RWPE2 (cell line): Measurements from ENCODE around the gene ZBTB45.

Experiments used
- ATAC-seq: fragments of 200-7000 bp; cut with Tn5 transposase; 3 replicates; pipeline ENCODE4 v1.9.1; 2021; ENCODE audit warnings: low read depth
- DNase-seq: peaks from one replicate; pipeline ENCODE4 v3.0.0-alpha.2; 2020; ENCODE audit warnings: low spot score
- H3K27ac ChIP-seq: fragments of 450-650 bp; 2 replicates; pipeline ENCODE4 v1.5.1; 2017; ENCODE audit warnings: mild to moderate bottlenecking; ENCODE audit not compliant: poor library complexity, severe bottlenecking
- H3K27me3 ChIP-seq: fragments of 250-450 bp; sonication (Bioruptor Pico); 2 replicates; pipeline ENCODE4 v1.5.1; 2021; ENCODE audit warnings: mild to moderate bottlenecking, moderate library complexity; ENCODE audit not compliant: insufficient read depth, poor library complexity, severe bottlenecking
- H3K36me3 ChIP-seq: fragments of 250-450 bp; sonication (Bioruptor Pico); 2 replicates; pipeline ENCODE4 v1.5.1; 2020; ENCODE audit warnings: low read depth, mild to moderate bottlenecking, moderate library complexity
- H3K4me1 ChIP-seq: fragments of 250-450 bp; sonication (Bioruptor Pico); 2 replicates; pipeline ENCODE4 v1.5.1; 2021; ENCODE audit warnings: mild to moderate bottlenecking, moderate library complexity; ENCODE audit not compliant: insufficient read depth, poor library complexity, severe bottlenecking
- H3K4me3 ChIP-seq: fragments of 250-450 bp; sonication (Bioruptor Pico); 2 replicates; pipeline ENCODE4 v1.5.1; 2021; ENCODE audit warnings: mild to moderate bottlenecking, moderate library complexity; ENCODE audit not compliant: severe bottlenecking
- H3K9me3 ChIP-seq: fragments of 250-450 bp; sonication (Bioruptor Pico); 2 replicates; pipeline ENCODE4 v1.5.1; 2021; ENCODE audit warnings: mild to moderate bottlenecking, moderate library complexity; ENCODE audit not compliant: severe bottlenecking
- TF ChIP-seq, protein P1 (sequence below): fragments of 450-650 bp; IDR thresholded peaks from one replicate; pipeline ENCODE4 v1.5.1; 2017; ENCODE audit warnings: mild to moderate bottlenecking, moderate library complexity; ENCODE audit not compliant: poor library complexity, severe bottlenecking

Gene ZBTB45

GRCh38 chr19:58468216-58468839, 51.3 kb downstream of the ZBTB45 start:
- DNase-seq = no peak
- TF ChIP-seq, protein P1, sequence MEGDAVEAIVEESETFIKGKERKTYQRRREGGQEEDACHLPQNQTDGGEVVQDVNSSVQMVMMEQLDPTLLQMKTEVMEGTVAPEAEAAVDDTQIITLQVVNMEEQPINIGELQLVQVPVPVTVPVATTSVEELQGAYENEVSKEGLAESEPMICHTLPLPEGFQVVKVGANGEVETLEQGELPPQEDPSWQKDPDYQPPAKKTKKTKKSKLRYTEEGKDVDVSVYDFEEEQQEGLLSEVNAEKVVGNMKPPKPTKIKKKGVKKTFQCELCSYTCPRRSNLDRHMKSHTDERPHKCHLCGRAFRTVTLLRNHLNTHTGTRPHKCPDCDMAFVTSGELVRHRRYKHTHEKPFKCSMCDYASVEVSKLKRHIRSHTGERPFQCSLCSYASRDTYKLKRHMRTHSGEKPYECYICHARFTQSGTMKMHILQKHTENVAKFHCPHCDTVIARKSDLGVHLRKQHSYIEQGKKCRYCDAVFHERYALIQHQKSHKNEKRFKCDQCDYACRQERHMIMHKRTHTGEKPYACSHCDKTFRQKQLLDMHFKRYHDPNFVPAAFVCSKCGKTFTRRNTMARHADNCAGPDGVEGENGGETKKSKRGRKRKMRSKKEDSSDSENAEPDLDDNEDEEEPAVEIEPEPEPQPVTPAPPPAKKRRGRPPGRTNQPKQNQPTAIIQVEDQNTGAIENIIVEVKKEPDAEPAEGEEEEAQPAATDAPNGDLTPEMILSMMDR = no peak
- peak overlapping the region; percentile 14 for H3K4me3 ChIP-seq
- H3K27ac ChIP-seq = peak overlapping the region; percentile 39
- ATAC-seq = no peak
- no peaks in the 10 kb centered on the region for H3K4me1 ChIP-seq
- no peaks in the 10 kb centered on the region for H3K27me3 ChIP-seq
- H3K9me3 ChIP-seq = no peaks in the 10 kb centered on the region
- H3K36me3 ChIP-seq = peaks cover 18% of the 10 kb centered on the region

- no peaks in the 10 kb centered on the region for H3K27me3 ChIP-seq
- peak; percentile 97 for DNase-seq
- no peaks in the 10 kb centered on the region for H3K4me1 ChIP-seq
- peak; percentile 92 for ATAC-seq
- H3K4me3 ChIP-seq = peak within 1 kb of the TSS; percentile 84
- H3K9me3 ChIP-seq = no peaks in the 10 kb centered on the region
- H3K36me3 ChIP-seq = peaks cover 14% of the 10 kb centered on the region
- peak within 1 kb of the TSS; percentile 39 for H3K27ac ChIP-seq
- TF ChIP-seq, protein P1 = peak; percentile 16
These were observed 52.6 kb downstream of the ZBTB45 start, which contains the start of gene ZNF324 for GRCh38 chr19:58466760-58467589. Gene ZNF324 (plus strand): TSS chr19:58467080. CDS start chr19:58469186, 2,106 bp downstream.

DNA sequence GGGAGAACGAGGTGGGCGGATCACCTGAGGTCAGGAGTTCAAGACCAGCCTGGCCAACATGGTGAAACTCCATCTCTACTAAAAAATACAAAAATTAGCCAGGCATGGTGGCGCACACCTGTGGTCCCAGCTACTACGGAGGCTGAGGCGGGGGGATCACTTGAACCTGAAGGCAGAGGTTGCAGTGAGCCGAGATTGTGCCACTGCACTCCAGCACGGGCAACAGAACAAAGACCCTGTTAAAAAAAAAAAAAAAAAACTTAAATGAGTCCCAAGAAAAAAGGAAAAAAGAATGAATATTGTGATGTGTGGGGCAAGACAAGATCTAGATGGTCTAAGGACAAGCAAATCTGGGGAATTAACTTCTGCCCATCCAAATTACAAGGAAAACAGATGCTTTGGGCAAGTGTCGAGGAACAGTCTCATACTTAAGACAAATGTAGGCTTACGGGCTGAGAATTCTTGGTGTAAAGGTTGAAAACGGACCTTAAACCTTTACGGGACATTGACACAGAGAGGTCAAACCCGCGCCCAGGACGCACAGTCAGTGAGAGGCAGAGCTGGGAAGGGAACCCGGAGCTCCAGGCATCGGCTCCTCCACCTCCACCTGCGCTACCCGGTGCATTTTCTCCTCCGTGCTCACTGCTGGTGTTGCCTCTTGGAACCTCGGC, 53.4 kb downstream of the ZBTB45 start:
- H3K9me3 ChIP-seq = no peaks in the 10 kb centered on the region
- no peaks in the 10 kb centered on the region for H3K27me3 ChIP-seq
- H3K4me3 ChIP-seq = peak overlapping the region; percentile 84
- no peaks in the 10 kb centered on the region for H3K4me1 ChIP-seq
- TF ChIP-seq, protein P1 = no peak
- ATAC-seq = peak; percentile 39
- H3K27ac ChIP-seq = no peak overlapping the region
- peaks cover 11% of the 10 kb centered on the region for H3K36me3 ChIP-seq
- DNase-seq = no peak
